Fibroblast of lung (primary cell): ENCODE data around the gene CEP128. TPM values are rescaled to one million over a fixed set of nuclear protein-coding genes. Genes with fewer than 3 reads are reported as not detected.

Experiments
- DNase-seq, 2 donors: peaks; one replicate each; pipeline versions ENCODE4 v3.0.0 to v3.0.0-alpha.2; 2010; ENCODE audit warnings: low read depth in 2 of 2
- H2AFZ ChIP-seq: 2 replicates; pipeline ENCODE4 v1.5.1; 2012; ENCODE audit warnings: low read length, control low read depth, inconsistent platforms
- H3K27ac ChIP-seq: 2 replicates; pipeline ENCODE4 v1.5.1; 2011; ENCODE audit warnings: low read length, control low read depth; ENCODE audit not compliant: insufficient read depth
- H3K27me3 ChIP-seq: 2 replicates; pipeline ENCODE4 v1.5.1; 2011; ENCODE audit warnings: mild to moderate bottlenecking, low read length; ENCODE audit not compliant: control insufficient read depth, insufficient read depth
- H3K36me3 ChIP-seq: 2 replicates; pipeline ENCODE4 v1.5.1; 2011; ENCODE audit warnings: low read length; ENCODE audit not compliant: control insufficient read depth, insufficient read depth
- H3K4me1 ChIP-seq: 2 replicates; pipeline ENCODE4 v1.5.1; 2011; ENCODE audit warnings: low read length; ENCODE audit not compliant: control insufficient read depth, insufficient read depth; ENCODE audit errors: extremely low read depth
- H3K4me2 ChIP-seq: 2 replicates; pipeline ENCODE4 v1.5.1; 2011; ENCODE audit warnings: low read length, control low read depth; ENCODE audit not compliant: insufficient read depth; ENCODE audit errors: extremely low read depth
- H3K4me3 ChIP-seq, 4 experiments: fragments of 200-600 bp in 1 of 4; sonication (generic) in 1 of 4; replicated peaks in 1 of 4; 2 replicates each; pipeline ENCODE4 v1.5.1; 2011 to 2016; ENCODE audit warnings: low read length in 4 of 4, low read depth in 3 of 4, mild to moderate bottlenecking in 3 of 4, control low read depth in 2 of 4, inconsistent platforms in 1 of 4, mixed read lengths in 1 of 4; ENCODE audit not compliant: insufficient read depth in 1 of 4; ENCODE audit errors: control extremely low read depth in 1 of 4
- H3K79me2 ChIP-seq: 2 replicates; pipeline ENCODE4 v1.5.1; 2012; ENCODE audit warnings: mild to moderate bottlenecking, low read length, inconsistent platforms; ENCODE audit not compliant: control insufficient read depth, insufficient read depth
- H3K9ac ChIP-seq: 2 replicates; pipeline ENCODE4 v1.5.1; 2011; ENCODE audit warnings: mild to moderate bottlenecking, low read length, control low read depth; ENCODE audit not compliant: insufficient read depth
- H3K9me3 ChIP-seq: 2 replicates; pipeline ENCODE4 v1.5.1; 2012; ENCODE audit warnings: low read depth, low read length; ENCODE audit not compliant: control insufficient read depth, insufficient read depth
- H4K20me1 ChIP-seq: 2 replicates; pipeline ENCODE4 v1.5.1; 2011; ENCODE audit warnings: low read length; ENCODE audit not compliant: control insufficient read depth, insufficient read depth; ENCODE audit errors: extremely low read depth
- CTCF ChIP-seq, 2 donors: IDR thresholded peaks in 1 of 2; conservative IDR thresholded peaks in 1 of 2; 1 replicate in 1 of 2; 2 replicates in 1 of 2; pipeline ENCODE4 v1.5.1; 2011 to 2012; ENCODE audit warnings: low read length in 2 of 2, control low read depth in 1 of 2, inconsistent platforms in 1 of 2, low read depth in 1 of 2, mild to moderate bottlenecking in 1 of 2
- EZH2 ChIP-seq: IDR thresholded peaks from 2 replicates; pipeline ENCODE4 v1.5.1; 2012; ENCODE audit warnings: low read length, control low read depth, mild to moderate bottlenecking; ENCODE audit errors: missing control alignments
- polyA plus RNA-seq, 2 donors: library from polyadenylated mRNA; depleted of rRNA in 1 of 2; stranded (reverse) in 1 of 2; unstranded in 1 of 2; fragments of >200 nt; gene quantifications; 2 replicates each; pipeline ENCODE4 v1.2.1, GENCODE V29; 2011 to 2012; ENCODE audit warnings: missing spikeins in 1 of 2
- total RNA-seq: library from RNA; depleted of rRNA; stranded (reverse); fragments of >200 nt; gene quantifications from 2 replicates; pipeline ENCODE4 v1.2.1, GENCODE V29; 2014

The CEP128 gene
- total and polyA plus RNA-seq, 2 donors (not counting 1 experiment from before 2014, with no cell fraction given): 1.3 to 7.8 TPM

DNA sequence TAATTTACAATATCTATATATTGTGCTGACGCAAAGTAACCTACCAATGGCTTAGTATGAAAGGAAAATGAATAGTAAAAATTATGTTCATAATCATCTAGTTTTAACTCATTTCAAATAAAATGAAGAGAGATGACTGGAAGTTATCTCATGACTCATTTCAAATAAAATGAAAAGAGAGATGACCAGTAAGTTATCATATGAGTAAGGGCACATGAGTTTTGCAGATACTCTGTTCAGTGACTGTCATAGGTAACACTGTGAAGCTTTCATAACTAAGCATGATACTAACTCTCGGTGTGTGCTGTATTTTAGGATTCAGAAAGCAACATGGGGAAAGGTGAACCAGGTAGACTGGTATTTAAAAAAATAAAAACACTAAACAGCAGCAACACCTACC is 365.8 kb downstream of the CEP128 start:
- H3K4me3 ChIP-seq: no peak overlapping the region
- H3K4me1 ChIP-seq: no peaks in the 10 kb centered on the region
- H3K36me3 ChIP-seq: no peaks in the 10 kb centered on the region
- no peaks in the 10 kb centered on the region for H3K9me3 ChIP-seq
- no peak for DNase-seq
- H3K79me2 ChIP-seq: no peaks in the 10 kb centered on the region
- no peak overlapping the region for H3K9ac ChIP-seq
- no peaks in the 10 kb centered on the region for H3K27me3 ChIP-seq
- H3K4me2 ChIP-seq: no peak overlapping the region
- no peaks in the 10 kb centered on the region for H4K20me1 ChIP-seq
- no peak overlapping the region for H2AFZ ChIP-seq
- no peak overlapping the region for H3K27ac ChIP-seq
- no peak for TF ChIP-seq CTCF (conservative IDR thresholded peaks at IDR 0.05 in 1 of 2, IDR thresholded peaks at IDR 0.05 in 1 of 2; ENCODE audit: low read depth in 1 of 2, low read length in 2 of 2)
- TF ChIP-seq EZH2: no peak

DNA sequence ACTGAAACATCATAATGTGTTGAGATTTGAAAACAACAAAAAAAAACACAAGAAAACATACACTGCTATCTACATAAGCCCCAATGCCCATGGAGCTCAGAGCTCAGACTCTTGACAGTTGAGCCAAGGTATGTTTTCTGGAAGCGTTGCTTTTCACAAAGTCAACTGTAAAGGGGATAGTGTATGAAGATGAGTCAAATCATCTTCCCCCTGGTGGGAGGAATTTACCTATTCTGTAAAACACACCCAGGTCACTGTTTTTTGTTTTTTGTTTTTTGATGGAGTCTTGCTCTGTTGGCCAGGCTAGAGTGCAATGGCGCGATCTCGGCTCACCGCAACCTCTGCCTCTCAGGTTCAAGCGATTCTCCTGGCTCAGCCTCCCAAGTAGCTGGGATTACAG is 368.9 kb downstream of the CEP128 start:
- no peak overlapping the region for H3K27ac ChIP-seq
- no peak overlapping the region for H3K4me3 ChIP-seq
- DNase-seq: no peak
- H3K4me1 ChIP-seq: no peaks in the 10 kb centered on the region
- TF ChIP-seq EZH2 (no peak), CTCF (conservative IDR thresholded peaks at IDR 0.05 in 1 of 2, IDR thresholded peaks at IDR 0.05 in 1 of 2; ENCODE audit: low read depth in 1 of 2, low read length in 2 of 2) (peak in 1 of 2 donors; percentile 10)
- H2AFZ ChIP-seq: no peak overlapping the region
- H3K79me2 ChIP-seq: no peaks in the 10 kb centered on the region
- no peak overlapping the region for H3K9ac ChIP-seq
- H3K9me3 ChIP-seq: no peaks in the 10 kb centered on the region
- no peaks in the 10 kb centered on the region for H3K36me3 ChIP-seq
- no peaks in the 10 kb centered on the region for H3K27me3 ChIP-seq
- no peak overlapping the region for H3K4me2 ChIP-seq
- no peaks in the 10 kb centered on the region for H4K20me1 ChIP-seq

DNA sequence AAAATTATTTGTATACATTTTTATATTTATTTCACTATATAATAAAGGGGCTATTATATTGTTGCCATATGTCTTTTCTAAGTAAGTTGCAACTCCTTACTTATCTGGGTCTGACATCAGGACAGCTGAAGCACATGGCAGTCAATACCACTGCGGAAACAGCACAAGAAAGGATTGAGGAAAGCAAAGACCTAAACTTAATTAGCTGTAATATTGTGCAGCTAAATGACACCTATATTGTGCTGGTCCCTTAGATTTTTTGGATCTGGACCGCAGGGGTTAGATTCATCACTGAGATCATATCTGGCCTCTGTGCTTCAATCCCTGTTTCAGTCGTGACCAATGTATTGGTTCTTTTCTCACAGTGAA is 370.6 kb downstream of the CEP128 start:
- H3K27me3 ChIP-seq: no peaks in the 10 kb centered on the region
- no peak for DNase-seq
- TF ChIP-seq CTCF (conservative IDR thresholded peaks at IDR 0.05 in 1 of 2, IDR thresholded peaks at IDR 0.05 in 1 of 2; ENCODE audit: low read depth in 1 of 2, low read length in 2 of 2) (no peak), EZH2 (no peak)
- no peaks in the 10 kb centered on the region for H4K20me1 ChIP-seq
- no peaks in the 10 kb centered on the region for H3K36me3 ChIP-seq
- no peak overlapping the region for H3K27ac ChIP-seq
- no peak overlapping the region for H3K4me3 ChIP-seq
- no peak overlapping the region for H3K4me2 ChIP-seq
- H3K9ac ChIP-seq: no peak overlapping the region
- no peaks in the 10 kb centered on the region for H3K9me3 ChIP-seq
- H3K4me1 ChIP-seq: no peaks in the 10 kb centered on the region
- no peaks in the 10 kb centered on the region for H3K79me2 ChIP-seq
- H2AFZ ChIP-seq: no peak overlapping the region
